Measurements from ENCODE around the gene PIK3C2B. TPM values are rescaled to one million over a fixed set of nuclear protein-coding genes. Genes with fewer than 3 reads are reported as not detected.
A peak's percentile ranks its signal among the peaks of the same experiment; 100 is the strongest.

PIK3C2B gene, protein sequence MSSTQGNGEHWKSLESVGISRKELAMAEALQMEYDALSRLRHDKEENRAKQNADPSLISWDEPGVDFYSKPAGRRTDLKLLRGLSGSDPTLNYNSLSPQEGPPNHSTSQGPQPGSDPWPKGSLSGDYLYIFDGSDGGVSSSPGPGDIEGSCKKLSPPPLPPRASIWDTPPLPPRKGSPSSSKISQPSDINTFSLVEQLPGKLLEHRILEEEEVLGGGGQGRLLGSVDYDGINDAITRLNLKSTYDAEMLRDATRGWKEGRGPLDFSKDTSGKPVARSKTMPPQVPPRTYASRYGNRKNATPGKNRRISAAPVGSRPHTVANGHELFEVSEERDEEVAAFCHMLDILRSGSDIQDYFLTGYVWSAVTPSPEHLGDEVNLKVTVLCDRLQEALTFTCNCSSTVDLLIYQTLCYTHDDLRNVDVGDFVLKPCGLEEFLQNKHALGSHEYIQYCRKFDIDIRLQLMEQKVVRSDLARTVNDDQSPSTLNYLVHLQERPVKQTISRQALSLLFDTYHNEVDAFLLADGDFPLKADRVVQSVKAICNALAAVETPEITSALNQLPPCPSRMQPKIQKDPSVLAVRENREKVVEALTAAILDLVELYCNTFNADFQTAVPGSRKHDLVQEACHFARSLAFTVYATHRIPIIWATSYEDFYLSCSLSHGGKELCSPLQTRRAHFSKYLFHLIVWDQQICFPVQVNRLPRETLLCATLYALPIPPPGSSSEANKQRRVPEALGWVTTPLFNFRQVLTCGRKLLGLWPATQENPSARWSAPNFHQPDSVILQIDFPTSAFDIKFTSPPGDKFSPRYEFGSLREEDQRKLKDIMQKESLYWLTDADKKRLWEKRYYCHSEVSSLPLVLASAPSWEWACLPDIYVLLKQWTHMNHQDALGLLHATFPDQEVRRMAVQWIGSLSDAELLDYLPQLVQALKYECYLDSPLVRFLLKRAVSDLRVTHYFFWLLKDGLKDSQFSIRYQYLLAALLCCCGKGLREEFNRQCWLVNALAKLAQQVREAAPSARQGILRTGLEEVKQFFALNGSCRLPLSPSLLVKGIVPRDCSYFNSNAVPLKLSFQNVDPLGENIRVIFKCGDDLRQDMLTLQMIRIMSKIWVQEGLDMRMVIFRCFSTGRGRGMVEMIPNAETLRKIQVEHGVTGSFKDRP (N-terminal part only)
- polyA plus RNA-seq (2013, experiment 1 of 2): 3.7 TPM
- polyA plus RNA-seq (2013, experiment 2 of 2): 3.8 TPM

DNA sequence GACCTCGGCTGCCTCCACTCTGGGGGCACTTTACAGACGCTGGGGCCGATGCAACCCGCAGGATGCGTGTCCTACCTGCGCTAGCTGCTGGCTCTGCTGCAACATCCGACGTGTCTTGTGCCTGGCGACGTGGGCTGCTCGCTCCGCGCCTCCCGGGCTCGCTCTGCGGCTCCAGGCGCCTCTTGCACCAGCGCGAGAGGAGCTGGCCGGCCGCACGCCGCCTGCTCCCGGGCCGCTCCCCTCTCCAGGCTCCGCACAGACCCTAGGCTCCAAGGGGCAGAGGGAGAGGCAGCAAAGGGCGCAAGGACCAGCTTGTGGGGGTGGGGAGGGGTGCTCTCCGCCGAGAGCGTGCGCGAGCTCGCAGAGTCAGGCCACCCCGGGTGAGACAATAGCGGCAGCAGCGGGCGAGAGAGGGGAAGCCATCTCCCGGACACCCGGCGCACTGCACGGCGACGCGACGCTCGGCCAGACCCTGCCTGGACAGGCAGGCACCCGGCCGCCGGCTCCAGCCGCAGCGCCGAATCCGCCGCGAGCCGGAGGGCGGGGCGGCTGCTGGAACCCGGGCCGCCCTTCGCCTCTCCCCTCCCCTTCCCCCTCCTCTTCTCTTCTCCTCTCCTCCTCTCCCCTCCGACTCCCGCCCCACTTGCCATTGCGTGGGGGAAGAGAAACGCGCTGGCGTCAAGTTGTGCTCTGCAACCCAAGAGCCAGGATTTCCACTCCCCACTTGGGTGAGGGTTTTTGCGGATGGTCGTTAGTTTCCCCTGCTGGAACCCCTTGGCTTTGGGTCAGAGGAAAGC, at the start of gene PIK3C2B:
Gene PIK3C2B, minus strand, starts transcription at position 525 of the 797 bp plus-strand sequence. CDS start 25,003 bp downstream, outside the sequence.
- H3K4me1 ChIP-seq (ENCODE audit: control insufficient read depth, insufficient read depth, low read depth, low read length): peaks cover 14% of the 10 kb centered on the region
- peak within 1 kb of the TSS in 1 of 2 experiments; percentile 97 for H3K23ac ChIP-seq (ENCODE audit: low read length in 2 of 2)
- peaks cover 12% of the 10 kb centered on the region for H3K79me1 ChIP-seq (replicated peaks; ENCODE audit: low read length, poor library complexity, severe bottlenecking)
- peak within 1 kb of the TSS; percentile 95 to 99 for H3K18ac ChIP-seq (ENCODE audit: low read depth in 1 of 2, low read length in 2 of 2)
- H3K4me2 ChIP-seq (ENCODE audit: low read length, poor library complexity, severe bottlenecking): peak within 1 kb of the TSS; percentile 99
- H4K91ac ChIP-seq (ENCODE audit: low read length): peak within 1 kb of the TSS; percentile 95
- H2AK5ac ChIP-seq (ENCODE audit: low read length, severe bottlenecking): no peak within 1 kb of the TSS
- H3K14ac ChIP-seq (ENCODE audit: low read length in 2 of 2): peak within 1 kb of the TSS in 1 of 2 experiments; percentile 94
- H3K4me3 ChIP-seq (ENCODE audit: insufficient read depth in 1 of 2, low read depth in 1 of 2, low read length in 2 of 2): peak within 1 kb of the TSS; percentile 67 to 91
- peak within 1 kb of the TSS; percentile 92 for H4K8ac ChIP-seq (ENCODE audit: low read length)
- H3K9me3 ChIP-seq (ENCODE audit: control insufficient read depth, low read length): no peaks in the 10 kb centered on the region
- H3K36me3 ChIP-seq (ENCODE audit: control insufficient read depth in 1 of 2, insufficient read depth in 2 of 2, low read depth in 1 of 2, low read length in 2 of 2): no peaks in the 10 kb centered on the region
- DNase-seq: peak; percentile 89
- peak within 1 kb of the TSS; percentile 95 for H2BK15ac ChIP-seq (ENCODE audit: low read depth, poor library complexity, severe bottlenecking)
- H3K27ac ChIP-seq (ENCODE audit: low read length, poor library complexity, severe bottlenecking): no peak within 1 kb of the TSS
- no peak within 1 kb of the TSS for H2BK5ac ChIP-seq (ENCODE audit: low read depth, low read length, poor library complexity, severe bottlenecking)
- peak within 1 kb of the TSS; percentile 96 for H2BK120ac ChIP-seq (ENCODE audit: low read depth, low read length)
- peak within 1 kb of the TSS; percentile 70 for H3K9ac ChIP-seq (ENCODE audit: low read length)
- peaks cover 23 to 48% of the 10 kb centered on the region in 2 experiments for H3K27me3 ChIP-seq (ENCODE audit: control insufficient read depth in 1 of 2, insufficient read depth in 1 of 2, low read length in 2 of 2)
- peak within 1 kb of the TSS in 1 of 2 experiments; percentile 76 for H2BK12ac ChIP-seq (ENCODE audit: low read length in 2 of 2)
- under 1% methylated on average over 56 of the region's 69 CpGs for WGBS
- H2AFZ ChIP-seq (ENCODE audit: low read depth, low read length): peak within 1 kb of the TSS; percentile 84
- H3K4ac ChIP-seq (ENCODE audit: low read depth in 1 of 2, low read length in 2 of 2): peak within 1 kb of the TSS; percentile 55 to 85

DNA sequence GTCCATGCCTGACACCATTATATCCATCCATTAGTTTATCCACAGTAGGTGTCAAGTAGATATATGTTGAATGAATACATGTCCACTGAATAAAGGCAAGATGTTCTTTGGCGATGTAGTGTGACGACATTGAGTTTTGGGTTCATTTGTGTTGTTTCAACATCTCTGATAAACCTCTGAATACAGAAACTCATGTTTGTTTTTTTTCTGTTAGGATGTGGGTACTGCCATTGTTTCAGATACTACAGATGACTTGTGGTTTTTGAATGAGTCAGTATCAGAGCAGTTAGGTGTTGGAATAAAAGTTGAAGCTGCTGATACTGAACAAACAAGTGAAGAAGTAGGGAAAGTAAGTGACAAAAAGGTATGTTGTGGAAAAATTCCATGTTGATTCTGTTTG, 49.7 kb upstream of the PIK3C2B start:
- H3K18ac ChIP-seq (ENCODE audit: low read depth in 1 of 2, low read length in 2 of 2): no peak overlapping the region
- no peak overlapping the region for H3K4me2 ChIP-seq (ENCODE audit: low read length, poor library complexity, severe bottlenecking)
- no peak overlapping the region for H3K4ac ChIP-seq (ENCODE audit: low read depth in 1 of 2, low read length in 2 of 2)
- no peak overlapping the region for H2BK5ac ChIP-seq (ENCODE audit: low read depth, low read length, poor library complexity, severe bottlenecking)
- H3K9me3 ChIP-seq (ENCODE audit: control insufficient read depth, low read length): no peaks in the 10 kb centered on the region
- no peak overlapping the region for H3K4me3 ChIP-seq (ENCODE audit: insufficient read depth in 1 of 2, low read depth in 1 of 2, low read length in 2 of 2)
- H2AK5ac ChIP-seq (ENCODE audit: low read length, severe bottlenecking): no peak overlapping the region
- H2AFZ ChIP-seq (ENCODE audit: low read depth, low read length): no peak overlapping the region
- no peak overlapping the region for H4K8ac ChIP-seq (ENCODE audit: low read length)
- DNase-seq: no peak
- H4K91ac ChIP-seq (ENCODE audit: low read length): no peak overlapping the region
- peaks cover 2% of the 10 kb centered on the region for H3K4me1 ChIP-seq (ENCODE audit: control insufficient read depth, insufficient read depth, low read depth, low read length)
- H3K27ac ChIP-seq (ENCODE audit: low read length, poor library complexity, severe bottlenecking): no peak overlapping the region
- WGBS: 98% methylated on average over 2 of the region's 2 CpGs
- H3K14ac ChIP-seq (ENCODE audit: low read length in 2 of 2): no peak overlapping the region
- H3K27me3 ChIP-seq (ENCODE audit: control insufficient read depth in 1 of 2, insufficient read depth in 1 of 2, low read length in 2 of 2): no peaks in the 10 kb centered on the region
- no peak overlapping the region for H2BK120ac ChIP-seq (ENCODE audit: low read depth, low read length)
- H3K9ac ChIP-seq (ENCODE audit: low read length): no peak overlapping the region
- H2BK12ac ChIP-seq (ENCODE audit: low read length in 2 of 2): no peak overlapping the region
- H3K79me1 ChIP-seq (replicated peaks; ENCODE audit: low read length, poor library complexity, severe bottlenecking): peaks cover 11% of the 10 kb centered on the region
- H2BK15ac ChIP-seq (ENCODE audit: low read depth, poor library complexity, severe bottlenecking): no peak overlapping the region
- peaks cover 24 to 91% of the 10 kb centered on the region in 2 experiments for H3K36me3 ChIP-seq (ENCODE audit: control insufficient read depth in 1 of 2, insufficient read depth in 2 of 2, low read depth in 1 of 2, low read length in 2 of 2)
- H3K23ac ChIP-seq (ENCODE audit: low read length in 2 of 2): no peak overlapping the region

DNA sequence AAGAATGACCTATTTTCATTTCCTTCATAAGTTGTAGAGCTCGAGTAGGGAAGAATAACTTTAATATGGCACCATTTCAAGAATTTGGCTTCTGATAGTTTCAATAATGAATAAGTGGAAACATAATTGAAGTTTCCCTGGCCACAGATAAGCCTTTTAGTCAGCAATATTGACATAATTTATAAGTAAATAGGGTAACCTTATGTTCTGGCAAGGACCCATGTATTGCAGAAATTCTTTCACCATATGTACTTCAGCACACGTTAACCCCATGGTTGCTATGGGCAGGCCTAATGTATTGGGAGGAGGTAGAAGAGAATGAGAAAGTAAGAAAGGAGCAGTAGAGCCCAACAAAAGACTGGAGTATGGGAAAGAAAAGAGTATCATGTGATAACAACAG, 47.0 kb upstream of the PIK3C2B start:
- H2BK120ac ChIP-seq (ENCODE audit: low read depth, low read length): no peak overlapping the region
- H3K79me1 ChIP-seq (replicated peaks; ENCODE audit: low read length, poor library complexity, severe bottlenecking): peaks cover 20% of the 10 kb centered on the region
- peaks cover 27 to 91% of the 10 kb centered on the region in 2 experiments for H3K36me3 ChIP-seq (ENCODE audit: control insufficient read depth in 1 of 2, insufficient read depth in 2 of 2, low read depth in 1 of 2, low read length in 2 of 2)
- no peak overlapping the region for H3K4me2 ChIP-seq (ENCODE audit: low read length, poor library complexity, severe bottlenecking)
- H3K4ac ChIP-seq (ENCODE audit: low read depth in 1 of 2, low read length in 2 of 2): no peak overlapping the region
- H3K23ac ChIP-seq (ENCODE audit: low read length in 2 of 2): no peak overlapping the region
- no peak overlapping the region for H4K91ac ChIP-seq (ENCODE audit: low read length)
- no peak overlapping the region for H2BK12ac ChIP-seq (ENCODE audit: low read length in 2 of 2)
- no peak overlapping the region for H4K8ac ChIP-seq (ENCODE audit: low read length)
- no peak overlapping the region for H2BK15ac ChIP-seq (ENCODE audit: low read depth, poor library complexity, severe bottlenecking)
- 100% methylated on average over 2 of the region's 2 CpGs for WGBS
- H3K27me3 ChIP-seq (ENCODE audit: control insufficient read depth in 1 of 2, insufficient read depth in 1 of 2, low read length in 2 of 2): no peaks in the 10 kb centered on the region
- H3K27ac ChIP-seq (ENCODE audit: low read length, poor library complexity, severe bottlenecking): no peak overlapping the region
- no peak overlapping the region for H2BK5ac ChIP-seq (ENCODE audit: low read depth, low read length, poor library complexity, severe bottlenecking)
- peaks cover 2% of the 10 kb centered on the region for H3K4me1 ChIP-seq (ENCODE audit: control insufficient read depth, insufficient read depth, low read depth, low read length)
- no peak for DNase-seq
- H2AFZ ChIP-seq (ENCODE audit: low read depth, low read length): no peak overlapping the region
- no peak overlapping the region for H3K9ac ChIP-seq (ENCODE audit: low read length)
- no peak overlapping the region for H3K4me3 ChIP-seq (ENCODE audit: insufficient read depth in 1 of 2, low read depth in 1 of 2, low read length in 2 of 2)
- no peak overlapping the region for H3K14ac ChIP-seq (ENCODE audit: low read length in 2 of 2)
- H3K18ac ChIP-seq (ENCODE audit: low read depth in 1 of 2, low read length in 2 of 2): no peak overlapping the region
- H2AK5ac ChIP-seq (ENCODE audit: low read length, severe bottlenecking): no peak overlapping the region
- no peaks in the 10 kb centered on the region for H3K9me3 ChIP-seq (ENCODE audit: control insufficient read depth, low read length)
